Pons (tissue), 1 donor: ENCODE measurements around the gene DMC1.
A peak's percentile ranks its signal among the peaks of the same experiment; 100 is the strongest.
"Not testable (repeated sequence)": the region's sequence is repeated elsewhere in the genome, so short reads cannot be mapped to it uniquely, and the experiment has no call there.

ENCODE experiments used
- DNase-seq: peaks from one replicate; pipeline ENCODE4 v3.0.0-alpha.2; 2016; ENCODE audit warnings: low spot score

DMC1 gene

GRCh38 chr22:38569972-38570778 is at the start of gene DMC1:
DMC1 (minus strand) TSS chr22:38570183; CDS start chr22:38568256, 1,927 bp downstream.
- peak; percentile 73 for DNase-seq

GRCh38 chr22:38618682-38619081 is 48.7 kb upstream of the DMC1 start:
- DNase-seq = no peak

- no peak for DNase-seq
Observed at GRCh38 chr22:38618258-38618657, 48.3 kb upstream of the DMC1 start.

GRCh38 chr22:38615064-38615405 is 45.1 kb upstream of the DMC1 start:
- DNase-seq = not testable (repeated sequence)

GRCh38 chr22:38614332-38615063 is 44.5 kb upstream of the DMC1 start:
- DNase-seq = no peak

GRCh38 chr22:38613588-38613987 is 43.6 kb upstream of the DMC1 start:
- DNase-seq = no peak

- no peak for DNase-seq
Observed at GRCh38 chr22:38612217-38613006, 42.4 kb upstream of the DMC1 start.

- DNase-seq = no peak
Observed at GRCh38 chr22:38611559-38611958, 41.6 kb upstream of the DMC1 start.

GRCh38 chr22:38610234-38610633 is 40.3 kb upstream of the DMC1 start:
- no peak for DNase-seq

- DNase-seq = no peak
Observed at GRCh38 chr22:38608992-38609750, 39.2 kb upstream of the DMC1 start.

- no peak for DNase-seq
Observed at GRCh38 chr22:38607680-38608079, 37.7 kb upstream of the DMC1 start.

- DNase-seq = no peak
Observed at GRCh38 chr22:38602166-38602565, 32.2 kb upstream of the DMC1 start.

- DNase-seq = no peak
Observed at GRCh38 chr22:38601221-38601764, 31.3 kb upstream of the DMC1 start.

- no peak for DNase-seq
Observed at GRCh38 chr22:38599466-38599865, 29.5 kb upstream of the DMC1 start.

GRCh38 chr22:38582923-38583322 is 12.9 kb upstream of the DMC1 start:
- not testable (repeated sequence) for DNase-seq

GRCh38 chr22:38578505-38578904 is 8.5 kb upstream of the DMC1 start:
- no peak for DNase-seq

- DNase-seq = peak; percentile 82
Observed at GRCh38 chr22:38572065-38572464, 2.1 kb upstream of the DMC1 start.

- DNase-seq = peak; percentile 66
Observed at GRCh38 chr22:38570779-38571364, 889 bp upstream of the DMC1 start.

GRCh38 chr22:38569181-38569971 is 607 bp downstream of the DMC1 start:
- DNase-seq = peak; percentile 3

- DNase-seq = no peak
Observed at GRCh38 chr22:38567531-38568285, 2.3 kb downstream of the DMC1 start.
